ENCODE data around the gene MIEN1. TPM values are rescaled to one million over a fixed set of nuclear protein-coding genes. Genes with fewer than 3 reads are reported as not detected.

Gene MIEN1
- polyA plus RNA-seq, 3 donors = 61.7 to 141 (median 124) TPM

- no peaks in the 10 kb centered on the region for H3K4me1 ChIP-seq (ENCODE audit: control insufficient read depth in 1 of 2, insufficient read depth in 2 of 2, low read length in 2 of 2)
- peaks cover 0 to 19% of the 10 kb centered on the region in 2 donors for H3K9me3 ChIP-seq (replicated peaks in 1 of 2; ENCODE audit: control insufficient read depth in 1 of 2, insufficient read depth in 1 of 2, low read length in 2 of 2)
- no peaks in the 10 kb centered on the region for H3K79me2 ChIP-seq (ENCODE audit: insufficient read depth, low read length)
- no peak overlapping the region for H3K27ac ChIP-seq (ENCODE audit: low read depth in 1 of 2, low read length in 2 of 2)
- no peaks in the 10 kb centered on the region for H3K36me3 ChIP-seq (replicated peaks in 1 of 2; ENCODE audit: control insufficient read depth in 1 of 2, insufficient read depth in 2 of 2, low read length in 2 of 2)
- peaks cover 3 to 7% of the 10 kb centered on the region in 2 donors for H3K36me3 Mint-ChIP-seq
- peaks cover 0 to 12% (median 5%) of the 10 kb centered on the region in 7 donors for H3K9me3 Mint-ChIP-seq
- H3K27me3 ChIP-seq (ENCODE audit: control insufficient read depth in 2 of 2, insufficient read depth in 2 of 2, low read length in 2 of 2) = peaks cover 29 to 45% of the 10 kb centered on the region in 2 donors
- no peak for TF ChIP-seq CTCF (IDR thresholded peaks at IDR 0.05)
- no peaks in the 10 kb centered on the region for H4K20me1 ChIP-seq (ENCODE audit: insufficient read depth, low read length)
- no peak for DNase-seq
- no peak overlapping the region for H3K27ac Mint-ChIP-seq
- H3K4me1 Mint-ChIP-seq = peaks cover 4% of the 10 kb centered on the region
- no CpG with 5 or more reads among the region's 5 CpGs for WGBS (ENCODE audit: insufficient coverage)
- no peak overlapping the region for H2AFZ ChIP-seq (ENCODE audit: insufficient read depth, low read depth, low read length, poor library complexity, severe bottlenecking)
- H3K27me3 Mint-ChIP-seq (ENCODE audit: low read depth in 3 of 3) = peaks cover 40 to 53% (median 47%) of the 10 kb centered on the region in 3 donors
- no peak overlapping the region for H3K4me3 Mint-ChIP-seq
- no peak overlapping the region for H3K4me3 ChIP-seq (replicated peaks in 1 of 3; ENCODE audit: low read depth in 2 of 3, low read length in 3 of 3)
- H3K4me2 ChIP-seq (replicated peaks; ENCODE audit: extremely low read depth, low read length, poor library complexity, severe bottlenecking) = no peak overlapping the region
- H3K9ac ChIP-seq (ENCODE audit: insufficient read depth, low read length, poor library complexity, severe bottlenecking) = no peak overlapping the region
- intact Hi-C loops (cut with micrococcal nuclease) = no loop called here
Measured at GRCh38 chr17:39697961-39698360, 32.4 kb downstream of the MIEN1 start.

DNA sequence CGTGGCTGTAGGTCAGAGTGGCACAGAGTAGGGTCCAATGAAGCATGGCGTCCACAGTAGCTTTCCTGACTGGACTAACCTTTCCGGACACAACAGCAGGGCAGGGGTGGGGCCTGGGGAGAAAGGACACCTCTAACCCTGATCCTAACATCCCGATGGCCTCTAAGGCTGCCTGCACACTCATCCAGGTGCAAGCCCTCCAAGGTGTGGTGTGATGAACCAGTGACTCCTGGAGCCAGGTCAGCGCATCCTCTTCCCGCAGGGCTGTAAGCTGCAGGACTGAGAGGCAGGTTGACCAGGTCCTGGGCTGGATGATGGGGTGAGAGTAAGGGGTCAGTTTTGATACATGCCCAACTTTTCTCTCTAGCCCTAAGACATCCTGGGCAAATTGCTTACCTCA is 33.6 kb downstream of the MIEN1 start:
- Histone ChIP-seq H3K9me3 (replicated peaks in 1 of 2; ENCODE audit: control insufficient read depth in 1 of 2, insufficient read depth in 1 of 2, low read length in 2 of 2) (peaks cover 0 to 18% of the 10 kb centered on the region in 2 donors), H3K27me3 (ENCODE audit: control insufficient read depth in 2 of 2, insufficient read depth in 2 of 2, low read length in 2 of 2) (peaks cover 26 to 35% of the 10 kb centered on the region in 2 donors), H3K9ac (ENCODE audit: insufficient read depth, low read length, poor library complexity, severe bottlenecking) (no peak overlapping the region), H3K4me3 (replicated peaks in 1 of 3; ENCODE audit: low read depth in 2 of 3, low read length in 3 of 3) (no peak overlapping the region), H3K36me3 (replicated peaks in 1 of 2; ENCODE audit: control insufficient read depth in 1 of 2, insufficient read depth in 2 of 2, low read length in 2 of 2) (no peaks in the 10 kb centered on the region), H2AFZ (ENCODE audit: insufficient read depth, low read depth, low read length, poor library complexity, severe bottlenecking) (no peak overlapping the region), H4K20me1 (ENCODE audit: insufficient read depth, low read length) (no peaks in the 10 kb centered on the region), H3K4me1 (ENCODE audit: control insufficient read depth in 1 of 2, insufficient read depth in 2 of 2, low read length in 2 of 2) (no peaks in the 10 kb centered on the region), H3K4me2 (replicated peaks; ENCODE audit: extremely low read depth, low read length, poor library complexity, severe bottlenecking) (no peak overlapping the region), H3K79me2 (ENCODE audit: insufficient read depth, low read length) (no peaks in the 10 kb centered on the region), H3K27ac (ENCODE audit: low read depth in 1 of 2, low read length in 2 of 2) (no peak overlapping the region)
- Mint-ChIP-seq H3K4me3 (no peak overlapping the region), H3K4me1 (peaks cover 4% of the 10 kb centered on the region), H3K27me3 (ENCODE audit: low read depth in 3 of 3) (peaks cover 34 to 48% (median 44%) of the 10 kb centered on the region in 3 donors), H3K36me3 (peaks cover 3 to 7% of the 10 kb centered on the region in 2 donors), H3K9me3 (peaks cover 0 to 11% (median 5%) of the 10 kb centered on the region in 7 donors), H3K27ac (no peak overlapping the region)
- intact Hi-C loops (cut with micrococcal nuclease) = no loop called here
- TF ChIP-seq CTCF (IDR thresholded peaks at IDR 0.05) = no peak
- 100% methylated on average over 1 of the region's 6 CpGs for WGBS (ENCODE audit: insufficient coverage)
- no peak for DNase-seq
